HCT116 (cell line): ENCODE data around the gene PNMA6E. TPM values are rescaled to one million over a fixed set of nuclear protein-coding genes. Genes with fewer than 3 reads are reported as not detected.

Experiments used
- ATAC-seq: fragments of 200-7000 bp; cut with Tn5 transposase; 2 replicates; pipeline ENCODE4 v1.9.1; 2020; ENCODE audit warnings: mild to moderate bottlenecking, moderate library complexity
- BruUV-seq: library from RNA; stranded (reverse); fragments of 400-500 nt; replicated peaks from 2 replicates; lab custom pipeline; 2021; lab: Mats Ljungman, UMichigan
- CTCF ChIA-PET: fragments of 300-600 bp; sonication (Branson Sonifier 250); formaldehyde crosslinking; loops from one replicate; lab custom pipeline; 2021; ENCODE audit warnings: antibody characterized with exemption; lab: Charles Lee
- POLR2A ChIA-PET: fragments of 300-600, 350-600 bp; sonication (Branson Sonifier 250); formaldehyde crosslinking; loops from one replicate; lab custom pipeline; 2021; ENCODE audit warnings: antibody characterized with exemption; lab: Charles Lee
- RAD21 ChIA-PET, 2 experiments: fragments of 300-600 bp; sonication (Branson Sonifier 250); formaldehyde crosslinking; loops; one replicate each; lab custom pipeline; 2023; ENCODE audit warnings: low total read pairs in 2 of 2; ENCODE audit not compliant: uncharacterized antibody in 2 of 2, unreplicated experiment in 2 of 2, low non-redundant PET in 1 of 2; lab: Charles Lee
- DNase-seq: peaks from one replicate; pipeline ENCODE4 v3.0.0-alpha.2; 2010; ENCODE audit warnings: low read depth, low spot score
- H2AFZ ChIP-seq: fragments of 200-600 bp; shearing (Covaris generic), sonication (generic); 2 replicates; pipeline ENCODE4 v1.6.1; 2017; ENCODE audit warnings: low read depth, mixed run types, mixed read lengths, antibody characterized with exemption, low read length; ENCODE audit not compliant: poor library complexity, severe bottlenecking
- H3K27ac ChIP-seq: 2 replicates; pipeline ENCODE4 v1.5.1; 2012; ENCODE audit warnings: low read depth, low read length
- H3K27me3 ChIP-seq: fragments of 200-600 bp; sonication (generic); 2 replicates; pipeline ENCODE4 v1.6.1; 2016; ENCODE audit warnings: mixed run types, low read length, mixed read lengths; ENCODE audit not compliant: insufficient read depth
- H3K36me3 ChIP-seq, 2 experiments: fragments of 200-500 bp in 1 of 2; fragments of 200-600 bp in 1 of 2; sonication (Bioruptor generic) in 1 of 2; sonication (generic) in 1 of 2; 2 replicates each; pipeline versions ENCODE4 v1.5.1 to v1.6.1; 2014 to 2016; ENCODE audit warnings: low read length in 2 of 2, inconsistent platforms in 1 of 2, mixed read lengths in 1 of 2, mixed run types in 1 of 2; ENCODE audit not compliant: insufficient read depth in 2 of 2, control insufficient read depth in 1 of 2
- H3K4me1 ChIP-seq, 2 experiments: fragments of 200-600 bp in 1 of 2; sonication (generic) in 1 of 2; 2 replicates each; pipeline versions ENCODE4 v1.5.1 to v1.6.1; 2012 to 2017; ENCODE audit warnings: low read length in 2 of 2, inconsistent platforms in 1 of 2, mild to moderate bottlenecking in 1 of 2, mixed read lengths in 1 of 2, mixed run types in 1 of 2, moderate library complexity in 1 of 2; ENCODE audit not compliant: insufficient read depth in 2 of 2, control insufficient read depth in 1 of 2
- H3K4me2 ChIP-seq: fragments of 200-600 bp; sonication (generic); 2 replicates; pipeline ENCODE4 v1.6.1; 2017; ENCODE audit warnings: mixed run types, low read length, mixed read lengths
- H3K4me3 ChIP-seq, 2 experiments: fragments of 200-600 bp in 1 of 2; sonication (generic) in 1 of 2; replicated peaks in 1 of 2; 2 replicates each; pipeline ENCODE4 v1.5.1; 2011 to 2016; ENCODE audit warnings: low read length in 2 of 2, control low read depth in 1 of 2, low read depth in 1 of 2, mild to moderate bottlenecking in 1 of 2, mixed read lengths in 1 of 2, mixed run types in 1 of 2
- H3K79me2 ChIP-seq: fragments of 200-600 bp; sonication (generic); 2 replicates; pipeline ENCODE4 v1.6.1; 2017; ENCODE audit warnings: mild to moderate bottlenecking, mixed run types, low read length, moderate library complexity, mixed read lengths; ENCODE audit not compliant: insufficient read depth
- H3K9ac ChIP-seq: fragments of 200-600 bp; sonication (generic); 2 replicates; pipeline ENCODE4 v1.6.1; 2016; ENCODE audit warnings: low read length, mixed read lengths
- H3K9me2 ChIP-seq: fragments of 200-600 bp; sonication (generic), shearing (Covaris generic); 2 replicates; pipeline ENCODE4 v1.6.1; 2017; ENCODE audit warnings: mixed run types, mild to moderate bottlenecking, moderate library complexity; ENCODE audit not compliant: insufficient read depth
- H3K9me3 ChIP-seq, 2 experiments: fragments of 200-500 bp in 1 of 2; fragments of 200-600 bp in 1 of 2; sonication (Bioruptor generic) in 1 of 2; sonication (generic) in 1 of 2; 2 replicates each; pipeline ENCODE4 v1.6.1; 2014 to 2017; ENCODE audit warnings: low read length in 2 of 2, mixed read lengths in 2 of 2, inconsistent platforms in 1 of 2, low read depth in 1 of 2, mild to moderate bottlenecking in 1 of 2, mixed run types in 1 of 2, moderate library complexity in 1 of 2; ENCODE audit not compliant: control insufficient read depth in 1 of 2, insufficient read depth in 1 of 2
- H4K20me1 ChIP-seq: fragments of 200-600 bp; sonication (generic), shearing (Covaris generic); 2 replicates; pipeline ENCODE4 v1.6.1; 2017; ENCODE audit warnings: mixed run types, mild to moderate bottlenecking, moderate library complexity; ENCODE audit not compliant: insufficient read depth
- ATF3 ChIP-seq: IDR thresholded peaks from 2 replicates; pipeline ENCODE4 v1.6.1; 2012
- CEBPB ChIP-seq: IDR thresholded peaks from 2 replicates; pipeline ENCODE4 v1.6.1; 2012; ENCODE audit warnings: low read depth
- EGR1 ChIP-seq: IDR thresholded peaks from 2 replicates; pipeline ENCODE4 v1.6.1; 2012; ENCODE audit warnings: low read depth
- ELF1 ChIP-seq: IDR thresholded peaks from 2 replicates; pipeline ENCODE4 v1.6.1; 2012; ENCODE audit warnings: low read depth, borderline replicate concordance
- EZH2 ChIP-seq: fragments of 200-600 bp; sonication (generic); IDR thresholded peaks from 2 replicates; pipeline ENCODE4 v1.6.1; 2017; ENCODE audit warnings: antibody characterized with exemption, mixed run types
- EZH2phosphoT487 ChIP-seq: fragments of 200-600 bp; IDR thresholded peaks from 2 replicates; pipeline ENCODE4 v1.6.1; 2018; ENCODE audit warnings: antibody characterized with exemption, borderline replicate concordance
- FOSL1 ChIP-seq: IDR thresholded peaks from 2 replicates; pipeline ENCODE4 v1.6.1; 2012; ENCODE audit warnings: low read depth
- JUND ChIP-seq: IDR thresholded peaks from 2 replicates; pipeline ENCODE4 v1.6.1; 2012
- POLR2A ChIP-seq: IDR thresholded peaks from 2 replicates; pipeline ENCODE4 v1.7.0; 2011; ENCODE audit warnings: borderline replicate concordance; ENCODE audit not compliant: insufficient read depth, insufficient read length; ENCODE audit errors: extremely low read depth
- POLR2AphosphoS5 ChIP-seq: IDR thresholded peaks from 2 replicates; pipeline ENCODE4 v1.6.1; 2011; ENCODE audit warnings: mild to moderate bottlenecking, low read depth, low read length, moderate library complexity
- SIN3A ChIP-seq: IDR thresholded peaks from 2 replicates; pipeline ENCODE4 v1.6.1; 2012; ENCODE audit warnings: low read depth
- SP1 ChIP-seq: IDR thresholded peaks from 2 replicates; pipeline ENCODE4 v1.6.1; 2012; ENCODE audit warnings: low read depth
- YY1 ChIP-seq: IDR thresholded peaks from 2 replicates; pipeline ENCODE4 v1.6.1; 2011; ENCODE audit warnings: low read length, low read depth, moderate library complexity, mild to moderate bottlenecking; ENCODE audit not compliant: insufficient replicate concordance; ENCODE audit errors: extremely low read depth
- ZFX ChIP-seq: fragments of 450-650 bp; IDR thresholded peaks from 2 replicates; pipeline ENCODE4 v1.6.1; 2017
- ZNF274 ChIP-seq: fragments of 200-500 bp; sonication (Bioruptor generic); IDR thresholded peaks from 2 replicates; pipeline ENCODE4 v1.6.1; 2014; ENCODE audit warnings: mild to moderate bottlenecking, low read depth, low read length, inconsistent platforms
- intact Hi-C: fragments of 100-400 bp; cut with micrococcal nuclease; formaldehyde crosslinking; loops from 2 replicates; pipeline ENCODE4 v1.10.0; 2022
- total RNA-seq: library from RNA; stranded (reverse); gene quantifications from one replicate; pipeline ENCODE4 v1.2.1, GENCODE V29; 2021; ENCODE audit not compliant: unreplicated experiment

Gene PNMA6E
- total RNA-seq, 1 experiment from 2014 or later = not detected

- no peaks in the 10 kb centered on the region for H3K9me2 ChIP-seq
- H3K36me3 ChIP-seq = no peaks in the 10 kb centered on the region
- ChIA-PET POLR2A (no interaction called here), CTCF (no interaction called here), RAD21 (no interaction called here)
- H3K4me3 ChIP-seq = no peak overlapping the region
- intact Hi-C loops = no loop called here
- H2AFZ ChIP-seq = no peak overlapping the region
- H3K4me1 ChIP-seq = no peaks in the 10 kb centered on the region
- ATAC-seq = no peak
- no peak overlapping the region for H3K9ac ChIP-seq
- no peaks in the 10 kb centered on the region for H3K79me2 ChIP-seq
- no TSS peak for BruUV-seq
- H3K27me3 ChIP-seq = 0 out of 2 replicates have a peak, but pooled peaks cover 2% of the 10 kb centered on the region
- no peak for DNase-seq
- H3K4me2 ChIP-seq = no peak overlapping the region
- no peak for TF ChIP-seq ZFX
- no peak for TF ChIP-seq SP1
- TF ChIP-seq POLR2A = no peak
- no peak for TF ChIP-seq JUND
- no peak for TF ChIP-seq EGR1
- no peak for TF ChIP-seq YY1
- no peak for TF ChIP-seq POLR2AphosphoS5
- no peak for TF ChIP-seq SIN3A
- TF ChIP-seq ATF3 = no peak
- H3K27ac ChIP-seq = no peak overlapping the region
- H4K20me1 ChIP-seq = no peaks in the 10 kb centered on the region
- no peaks in the 10 kb centered on the region for H3K9me3 ChIP-seq
These were observed 28.2 kb downstream of the PNMA6E start for GRCh38 chrX:153372949-153373348.

GRCh38 chrX:153371256-153371655 lies 29.9 kb downstream of the PNMA6E start:
- Histone ChIP-seq H3K27ac (no peak overlapping the region), H3K9me3 (no peaks in the 10 kb centered on the region), H3K36me3 (no peaks in the 10 kb centered on the region), H4K20me1 (no peaks in the 10 kb centered on the region), H3K4me1 (no peaks in the 10 kb centered on the region), H3K9ac (no peak overlapping the region), H3K9me2 (no peaks in the 10 kb centered on the region), H3K4me2 (no peak overlapping the region), H3K4me3 (no peak overlapping the region), H2AFZ (no peak overlapping the region), H3K27me3 (0 out of 2 replicates have a peak, but pooled peaks cover 2% of the 10 kb centered on the region), H3K79me2 (no peaks in the 10 kb centered on the region)
- RAD21 ChIA-PET = no interaction called here
- DNase-seq = no peak
- CTCF ChIA-PET = no interaction called here
- POLR2A ChIA-PET = no interaction called here
- ATAC-seq = no peak
- TF ChIP-seq JUND (no peak), SP1 (no peak), EZH2 (no peak), YY1 (no peak), POLR2AphosphoS5 (no peak), ELF1 (no peak), ZNF274 (no peak), FOSL1 (no peak), ATF3 (no peak), EZH2phosphoT487 (no peak), CEBPB (no peak), SIN3A (no peak)
- intact Hi-C loops = no loop called here
- no TSS peak for BruUV-seq
